GM21576 (cell line): ENCODE data around the gene NXT1.
"Not testable (repeated sequence)": the region's sequence is repeated elsewhere in the genome, so short reads cannot be mapped to it uniquely, and the experiment has no call there.

Experiments used
- ATAC-seq: cut with Tn5 transposase; IDR thresholded peaks from one replicate; pipeline ENCODE4 v1.9.1; 2021; ENCODE audit warnings: mild to moderate bottlenecking, moderate library complexity; ENCODE audit not compliant: unreplicated experiment

NXT1 gene

DNA sequence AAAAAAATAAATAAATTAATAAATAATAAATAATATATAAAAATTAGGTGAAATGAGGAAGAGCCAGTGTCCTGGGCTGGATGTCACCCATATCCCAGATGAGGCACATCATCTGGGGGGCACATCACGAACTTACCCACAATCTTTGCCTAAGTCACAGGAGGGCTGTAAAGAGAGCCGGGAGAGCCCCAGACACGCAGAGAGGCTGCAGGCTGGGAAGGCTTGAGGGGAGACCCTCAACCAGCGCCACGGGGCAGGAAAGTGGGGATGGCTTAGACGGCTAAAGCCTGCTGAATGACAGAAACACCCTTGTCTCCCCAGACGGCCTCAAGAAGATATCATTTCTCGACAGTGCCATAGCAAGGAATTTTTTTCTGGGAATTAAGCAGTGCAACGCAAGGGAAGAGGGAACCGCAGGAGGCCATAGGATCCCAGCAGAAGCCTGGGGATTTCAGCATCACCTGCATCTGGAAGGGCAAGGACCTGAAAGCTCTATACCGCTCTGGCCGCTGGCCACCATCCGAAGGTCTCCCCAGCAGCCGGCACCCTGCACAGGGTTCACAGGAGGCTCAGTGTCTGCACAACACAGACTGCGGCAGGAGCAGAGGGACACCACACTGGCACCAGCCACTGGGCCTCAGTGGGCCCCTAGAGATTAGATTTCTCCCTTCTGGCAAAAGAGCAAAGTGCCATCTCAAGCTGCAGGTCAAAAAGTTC, 22.8 kb upstream of the NXT1 start:
- ATAC-seq, result no peak

DNA sequence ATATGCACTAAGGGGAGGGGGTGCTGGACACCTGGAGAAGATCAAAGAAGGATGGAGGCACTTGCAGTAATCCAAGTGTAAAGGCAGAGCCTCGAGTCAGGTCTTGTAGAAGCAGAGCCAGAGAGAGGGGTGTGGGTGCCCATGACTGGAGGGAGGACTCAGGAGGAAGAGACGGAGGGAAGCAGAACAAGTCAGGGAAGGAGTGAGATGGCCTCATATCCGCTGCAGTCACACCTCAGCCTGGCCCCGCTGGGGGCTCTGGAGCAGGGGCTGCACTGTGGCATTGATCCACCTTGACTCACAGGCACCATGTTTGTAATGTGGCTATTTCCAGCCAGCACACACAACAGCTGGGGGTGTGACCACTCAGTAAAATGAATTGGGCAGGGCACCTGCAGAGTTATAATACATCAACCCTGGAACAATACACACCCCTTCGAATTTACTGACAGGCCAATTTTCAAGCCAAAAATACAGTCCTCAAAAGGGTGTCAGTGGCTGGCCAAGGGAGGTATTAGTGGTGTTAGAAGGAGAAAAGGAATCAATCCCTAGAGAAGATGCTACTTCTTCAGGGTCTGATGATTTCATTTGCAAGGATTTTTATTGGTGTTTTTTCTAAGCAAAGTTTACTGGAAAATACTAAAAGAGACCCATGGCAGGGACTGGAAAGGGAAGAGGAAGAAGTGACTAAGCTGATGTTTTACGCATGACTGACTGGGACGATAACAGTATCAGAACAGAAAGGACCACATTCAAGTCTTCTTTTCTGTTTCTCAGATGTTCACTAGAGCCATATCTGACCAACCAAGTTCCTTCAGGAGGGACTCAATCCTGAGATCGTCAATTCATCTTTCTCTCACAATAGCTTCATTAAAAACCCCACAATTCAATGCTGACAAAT, 18.9 kb upstream of the NXT1 start:
- no peak for ATAC-seq

DNA sequence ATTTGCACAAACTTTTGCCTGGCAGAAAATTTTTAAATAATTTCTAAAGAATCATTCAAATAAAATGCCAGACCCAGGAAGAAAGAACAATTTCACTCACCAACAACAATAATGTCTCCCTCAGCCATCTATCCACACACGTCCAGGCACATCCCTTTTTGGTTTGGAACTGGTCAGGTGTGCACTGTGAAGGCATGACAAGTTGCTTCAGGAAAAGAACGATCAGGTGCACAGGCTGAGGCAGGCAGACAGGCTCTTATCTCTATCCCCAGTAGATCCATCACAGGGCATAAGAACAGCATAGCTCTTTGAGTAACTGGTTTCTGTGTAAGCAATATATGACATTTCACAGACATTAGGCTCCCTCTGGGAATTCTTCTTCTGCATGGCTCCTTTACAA, 18.1 kb upstream of the NXT1 start:
- no peak for ATAC-seq

DNA sequence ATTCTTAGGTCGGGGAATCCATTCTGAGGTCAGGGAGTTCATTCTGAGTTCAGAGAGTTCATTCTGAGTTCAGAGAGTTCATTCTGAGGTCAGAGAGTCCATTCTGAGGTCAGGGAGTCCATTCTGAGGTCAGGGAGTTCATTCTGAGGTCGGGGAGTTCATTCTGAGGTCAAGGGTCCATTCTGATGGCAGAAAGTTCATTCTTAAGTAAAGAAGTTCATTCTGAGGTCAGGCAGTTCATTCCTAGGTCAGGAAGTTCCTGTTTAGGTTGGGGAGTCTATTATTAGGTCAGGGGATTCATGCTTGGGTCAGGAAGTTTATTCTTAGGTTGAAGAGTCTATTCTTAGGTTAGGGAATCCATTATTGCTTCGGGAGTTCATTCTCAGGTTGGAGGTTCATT, 16.5 kb upstream of the NXT1 start:
- ATAC-seq, result no peak

DNA sequence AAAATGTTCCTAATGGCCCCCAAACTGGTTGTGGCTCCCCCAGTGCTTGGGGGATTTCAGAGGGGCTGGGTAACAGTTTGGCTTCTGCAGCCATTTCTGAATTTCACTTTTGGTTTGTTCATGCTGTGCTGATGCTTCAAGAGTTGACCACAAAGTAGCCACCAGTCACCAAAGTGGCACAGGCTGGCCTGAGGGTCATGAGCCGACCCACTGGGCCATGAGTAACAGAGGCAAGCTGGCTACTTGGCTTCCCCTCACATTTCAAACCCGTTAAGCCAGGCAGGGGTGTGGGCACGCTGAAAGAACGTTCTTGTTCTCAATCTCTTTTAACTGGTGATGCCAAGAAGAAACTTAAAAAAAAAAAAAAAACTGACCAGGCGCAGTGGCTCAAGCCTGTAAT, 15.1 kb upstream of the NXT1 start:
- ATAC-seq, result no peak

DNA sequence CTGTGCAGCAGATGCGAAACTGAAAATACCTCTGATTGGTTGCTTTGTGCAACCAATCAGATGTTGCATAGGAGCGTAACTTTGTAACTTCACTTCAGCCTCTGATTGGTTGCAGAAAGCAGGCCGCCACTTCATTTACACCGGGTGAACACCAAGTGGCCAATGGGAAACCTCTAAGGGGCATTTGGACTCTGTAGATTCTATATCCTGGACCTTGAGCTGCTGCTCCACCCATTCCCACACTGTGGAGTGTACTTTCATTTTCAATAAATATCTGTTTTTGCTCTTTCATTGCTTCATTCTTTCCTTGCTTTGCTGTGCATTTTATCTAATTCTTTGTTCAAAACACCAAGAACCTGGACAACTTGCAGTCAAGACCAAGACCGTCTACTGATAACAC, 14.1 kb upstream of the NXT1 start:
- ATAC-seq, result no peak

DNA sequence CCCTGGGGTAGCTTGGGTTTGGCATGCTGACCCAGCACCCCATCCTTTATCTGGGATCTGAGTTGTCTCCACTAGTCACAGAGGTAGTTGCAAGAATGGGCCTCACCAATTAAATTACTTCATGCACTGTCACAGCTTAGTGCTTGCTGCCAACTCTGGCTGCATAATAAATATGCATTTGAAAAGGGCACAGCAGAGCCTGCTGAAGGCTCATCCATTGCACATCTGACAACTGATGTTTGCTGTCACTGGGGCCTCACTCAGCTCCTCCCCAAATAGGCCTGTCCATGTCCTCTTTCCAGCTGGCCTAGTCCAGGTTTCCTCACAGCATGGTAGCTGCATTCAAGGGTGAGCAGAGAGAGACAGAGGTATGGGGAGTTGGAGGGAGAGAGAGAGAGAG, 13.3 kb upstream of the NXT1 start:
- no peak for ATAC-seq

DNA sequence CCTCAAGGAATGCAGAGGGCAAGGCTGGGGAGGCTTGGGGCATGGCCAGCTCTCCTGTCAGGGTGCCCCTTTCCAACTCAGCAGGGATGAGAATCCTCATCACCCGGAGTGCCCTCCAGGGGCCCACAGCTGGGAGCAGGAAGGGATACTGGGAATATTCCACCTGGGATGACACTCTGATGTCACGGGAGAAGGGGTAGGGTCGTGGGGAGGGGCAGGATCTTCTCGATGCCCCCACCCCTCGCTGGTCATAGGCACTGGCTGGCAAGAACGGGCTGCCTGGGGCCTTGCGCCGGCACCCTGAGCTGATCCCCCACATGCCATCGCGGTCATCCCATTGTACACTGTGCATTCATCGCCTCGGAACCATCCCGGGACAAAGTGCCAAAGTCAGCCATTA, 10.6 kb upstream of the NXT1 start:
- no peak for ATAC-seq

DNA sequence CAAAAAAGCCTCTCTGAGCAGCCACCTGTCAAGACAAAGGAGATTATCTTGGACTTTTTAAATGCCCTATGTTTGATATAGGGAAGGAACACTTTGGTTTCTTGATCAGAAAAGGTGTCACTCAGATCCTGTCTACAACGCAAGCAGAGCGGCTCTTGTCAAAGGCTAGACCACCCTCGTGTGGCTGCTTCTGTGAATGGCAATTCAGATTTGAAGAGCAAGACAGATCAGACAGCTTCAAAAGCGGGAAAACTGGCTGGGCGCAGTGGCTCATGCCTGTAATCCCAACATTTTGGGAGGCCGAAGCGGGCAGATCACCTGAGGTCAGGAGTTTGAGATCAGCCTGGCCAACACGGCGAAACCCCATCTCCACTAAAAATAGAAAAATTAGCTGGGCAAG, 10.1 kb upstream of the NXT1 start:
- no peak for ATAC-seq

DNA sequence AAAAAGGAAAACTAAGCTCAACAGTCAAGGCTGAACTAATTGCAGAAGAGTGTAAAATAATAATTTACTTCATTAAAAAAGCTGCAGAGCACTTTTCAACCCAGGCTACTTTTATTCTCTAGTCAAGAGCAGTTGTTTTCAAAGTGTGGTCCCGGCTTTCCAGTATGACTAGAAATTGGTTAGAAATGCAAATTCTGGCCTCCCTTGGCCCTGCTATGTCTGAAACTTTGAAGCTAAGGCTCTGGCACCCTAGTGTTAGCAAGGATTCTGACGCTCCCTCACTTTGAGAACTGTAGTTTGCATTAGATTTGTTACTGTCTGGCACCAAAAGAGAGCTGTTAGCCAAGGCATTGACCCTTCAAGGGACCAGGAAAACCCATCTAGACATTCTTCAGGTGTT, 9.5 kb upstream of the NXT1 start:
- no peak for ATAC-seq

DNA sequence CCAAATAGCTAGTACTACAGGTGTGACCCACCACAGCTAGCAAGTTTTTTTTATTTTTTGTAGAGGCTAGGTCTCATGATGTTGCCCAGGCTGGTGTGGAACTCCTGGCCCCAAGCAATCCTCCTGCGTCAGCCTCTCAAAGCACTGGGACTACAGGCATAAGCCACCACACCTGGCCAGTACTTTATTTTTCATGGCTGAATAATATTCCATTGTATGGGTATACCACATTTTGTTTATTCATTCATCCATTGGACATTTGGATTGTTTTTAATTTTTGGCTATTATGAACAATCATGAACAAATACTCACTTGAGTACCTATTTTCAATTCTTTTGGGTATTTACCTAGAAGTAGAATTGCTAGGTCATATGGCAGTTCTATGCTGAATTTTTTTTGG, 7.0 kb upstream of the NXT1 start:
- ATAC-seq, result no peak

DNA sequence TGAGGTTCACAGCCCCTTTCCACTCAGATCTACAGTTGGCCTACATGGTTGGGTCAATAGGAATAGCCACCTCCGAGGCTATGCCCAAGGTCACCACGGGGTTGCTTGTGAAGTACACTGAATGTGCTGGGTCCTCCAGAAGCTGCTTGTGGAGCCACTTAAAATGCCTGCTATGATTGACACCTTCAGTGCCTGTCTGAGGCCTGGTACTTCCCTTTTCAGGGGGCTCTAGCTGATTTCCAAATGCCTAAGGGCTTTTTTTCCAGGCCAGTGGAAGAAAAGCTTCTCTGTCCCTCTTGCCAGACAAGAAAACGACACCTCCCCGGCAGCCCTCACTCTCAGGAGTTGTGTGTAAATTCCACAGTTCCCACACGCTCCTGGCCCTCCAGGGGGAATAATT, 6.3 kb upstream of the NXT1 start:
- ATAC-seq, result no peak

DNA sequence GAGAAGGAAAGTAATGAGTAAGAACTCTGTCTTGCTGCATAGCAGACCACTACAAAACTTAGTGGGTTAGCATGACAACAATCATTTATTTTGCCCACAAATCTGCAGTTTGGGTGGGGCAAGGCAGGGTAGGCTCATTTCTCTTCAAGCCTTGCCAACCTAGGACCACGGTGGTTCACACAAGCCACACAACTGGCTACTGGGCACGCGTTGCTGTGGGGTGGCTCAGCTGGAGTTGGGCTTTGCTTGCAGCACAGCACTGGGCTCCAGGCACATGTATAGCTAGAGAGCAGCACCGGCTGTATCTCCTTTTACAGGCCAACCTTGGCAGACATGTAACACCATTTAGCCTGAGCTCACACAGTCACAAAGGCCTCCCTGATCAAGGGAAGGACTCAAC, 4.6 kb upstream of the NXT1 start:
- no peak for ATAC-seq

DNA sequence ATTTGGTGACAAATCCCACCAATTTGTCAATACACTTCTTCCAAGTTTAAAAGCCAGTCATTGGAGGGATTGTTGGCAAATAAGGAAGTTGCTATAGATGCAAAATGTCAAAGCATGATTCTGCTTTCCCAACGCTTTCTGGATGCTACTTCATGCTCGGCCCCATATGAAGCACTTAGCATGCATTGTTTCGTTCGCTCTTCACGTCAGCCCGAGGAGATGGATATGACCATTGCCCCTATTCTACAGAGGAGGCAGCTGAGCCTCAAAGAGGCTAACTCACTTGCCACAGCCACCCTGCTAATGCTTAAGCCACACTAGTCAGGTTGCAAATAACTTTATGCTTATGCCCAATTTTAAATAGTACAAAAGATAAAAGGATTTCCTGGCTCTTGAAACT, 2.8 kb upstream of the NXT1 start:
- no peak for ATAC-seq

DNA sequence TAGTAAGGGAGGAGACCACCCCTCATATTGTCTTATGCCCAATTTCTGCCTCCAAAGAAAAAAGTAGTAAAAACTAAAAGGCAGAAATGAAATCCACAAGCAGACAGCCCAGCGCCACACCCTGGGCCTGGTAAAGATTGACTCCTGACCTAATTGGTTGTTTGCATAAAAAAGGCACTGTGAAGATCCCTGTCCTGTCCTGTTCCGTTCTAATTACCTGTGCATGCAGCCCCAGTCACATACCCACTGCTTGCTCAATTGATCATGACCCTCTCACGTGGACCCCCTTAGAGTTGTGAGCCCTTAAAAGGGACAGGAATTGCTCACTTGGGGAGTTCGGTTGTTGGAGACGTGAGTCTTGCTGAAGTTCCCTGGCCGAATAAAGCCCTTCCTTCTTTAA, 2.1 kb upstream of the NXT1 start:
- not testable (repeated sequence) for ATAC-seq

DNA sequence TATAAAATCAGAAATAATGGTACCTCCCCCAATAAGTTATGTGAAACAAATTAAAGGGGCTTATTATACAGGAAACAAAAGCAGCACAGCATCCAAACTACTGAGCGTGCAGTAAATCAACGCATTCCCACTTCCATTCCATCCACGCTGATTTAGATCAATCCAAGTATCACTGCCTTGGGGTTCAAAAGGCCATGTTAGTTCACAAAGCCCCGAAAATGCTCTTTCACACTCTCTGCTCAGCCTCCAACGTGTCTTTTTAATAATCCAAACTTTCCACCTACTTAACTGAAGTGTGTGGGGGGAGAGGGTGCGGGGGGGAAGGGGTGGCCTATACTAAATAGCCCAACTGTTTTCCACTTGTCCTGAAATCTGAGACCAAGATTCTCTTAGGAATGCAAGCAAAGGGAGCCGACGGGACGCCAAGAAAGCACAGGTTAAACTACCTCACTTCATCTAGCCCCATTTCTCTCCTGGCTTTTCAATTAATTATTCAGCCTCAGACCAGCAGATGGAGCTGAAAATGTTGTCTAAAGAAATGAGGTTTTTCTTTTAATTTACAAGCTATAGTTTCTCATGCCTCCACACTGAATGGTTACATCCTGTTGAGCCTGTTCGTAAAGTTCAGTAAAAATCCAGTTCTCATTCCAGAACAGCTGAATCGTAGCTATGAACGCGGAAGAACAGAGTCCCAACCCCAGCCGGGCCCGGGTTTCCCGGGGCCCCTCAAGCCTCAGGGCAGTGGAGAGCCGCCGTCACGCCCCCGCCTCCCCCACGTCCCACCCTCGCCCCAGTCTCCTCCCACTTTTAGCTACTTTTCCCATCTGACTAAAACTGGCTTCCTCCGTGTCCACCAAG, 1.0 kb upstream of the NXT1 start:
- ATAC-seq, result peak; percentile 32

DNA sequence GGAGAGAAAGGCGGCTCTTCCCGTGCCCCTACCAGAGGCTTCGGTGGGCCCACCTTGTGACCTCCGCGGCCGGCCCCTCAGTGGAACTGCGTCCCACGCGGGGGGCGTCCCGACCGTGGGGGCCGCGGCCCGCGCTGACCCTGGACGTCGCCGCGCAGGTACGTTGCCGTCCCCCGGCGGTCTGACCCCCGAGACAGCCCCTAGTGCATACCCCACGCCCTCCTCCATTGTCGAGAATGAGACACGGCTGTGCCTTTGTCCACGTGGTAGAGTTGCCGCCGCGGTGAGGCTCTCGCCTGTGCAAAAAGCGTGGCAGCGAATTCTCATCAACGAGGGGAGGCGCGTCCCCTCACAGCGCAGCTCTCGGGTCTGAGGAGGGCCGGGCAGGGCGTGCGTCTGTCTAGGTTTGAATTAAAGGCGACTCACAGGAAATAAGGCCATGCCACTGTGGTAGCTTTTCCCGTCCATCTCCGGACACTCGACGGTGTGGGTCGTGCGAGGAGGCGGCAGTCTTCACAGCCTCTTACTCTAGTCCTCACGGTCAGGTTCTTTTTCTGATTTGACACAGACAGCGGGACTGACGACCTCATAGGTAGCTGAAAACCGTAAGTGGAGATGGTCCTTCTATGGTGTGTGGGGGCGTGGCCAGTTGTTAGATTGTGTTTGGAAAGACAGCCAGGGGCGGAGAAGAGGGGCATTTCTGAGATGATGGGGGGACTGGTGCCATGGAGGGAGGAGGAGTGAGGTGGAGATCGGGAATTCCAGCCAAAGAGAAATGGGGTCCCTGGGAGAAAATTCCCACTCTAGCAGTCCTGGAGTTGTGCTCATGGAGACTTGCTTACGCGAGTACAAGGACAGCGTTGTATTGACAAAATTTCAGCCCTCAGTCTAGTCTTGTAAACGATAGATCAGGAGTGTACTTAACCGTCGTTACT, 580 bp downstream of the NXT1 start:
- peak; percentile 34 for ATAC-seq

DNA sequence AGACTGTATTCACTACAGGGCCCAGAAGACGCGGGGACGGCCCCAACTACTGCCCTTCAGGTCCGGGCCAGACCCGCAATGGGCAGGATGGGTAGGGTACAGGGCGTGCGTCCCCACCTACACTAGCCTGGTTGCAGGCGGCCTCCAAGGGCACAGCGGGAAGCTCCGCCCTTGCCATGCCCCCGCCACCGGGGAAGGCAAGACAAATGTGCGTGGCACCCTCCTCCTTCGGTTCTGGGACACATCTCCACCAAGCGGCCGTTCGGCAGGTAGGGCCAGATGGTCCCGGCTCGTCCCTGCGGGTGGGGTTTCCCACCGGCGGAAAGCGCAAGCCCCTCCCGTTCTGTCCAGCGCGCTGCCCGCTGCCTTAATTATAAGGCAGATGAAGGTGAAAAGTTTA, 5.6 kb downstream of the NXT1 start:
- no peak for ATAC-seq

DNA sequence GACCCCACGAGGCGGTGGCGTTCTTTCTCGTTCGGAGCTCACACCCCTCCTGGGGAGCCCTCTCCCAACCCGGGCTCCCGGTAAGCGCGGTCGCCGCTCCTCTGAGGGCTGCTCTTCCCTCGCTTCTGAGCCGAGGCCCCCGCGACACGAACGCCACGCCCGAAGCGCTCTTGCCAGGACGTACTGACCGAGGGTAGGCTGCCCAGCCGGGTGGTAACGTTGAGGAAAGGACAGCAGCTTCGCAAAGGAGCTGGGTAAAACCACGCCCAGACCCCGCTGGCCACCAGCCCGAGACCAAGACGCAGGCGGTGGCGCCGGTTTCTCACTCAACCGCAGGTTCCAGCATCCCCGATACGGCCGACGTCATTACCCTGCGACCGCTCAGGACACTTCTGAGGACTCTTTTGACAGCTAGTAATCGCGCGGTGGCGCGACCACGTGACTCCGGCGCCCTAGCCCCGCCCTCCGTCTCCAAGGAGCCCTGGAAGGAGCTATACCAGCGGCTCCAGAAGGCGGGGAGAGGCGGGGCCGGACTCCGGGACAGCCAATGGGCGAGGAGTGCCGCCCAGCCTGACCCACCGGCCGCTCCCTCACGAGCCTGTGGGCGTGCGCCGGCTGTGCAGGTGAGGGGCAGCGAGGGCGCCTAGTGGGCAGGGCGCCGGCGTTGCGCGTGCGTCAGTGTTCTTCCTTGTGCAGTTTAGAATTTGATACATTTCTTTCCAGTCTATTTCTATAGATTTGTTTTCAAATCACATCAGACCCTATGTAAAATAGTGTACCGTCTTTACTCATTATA, 7.4 kb downstream of the NXT1 start:
- ATAC-seq, result peak; percentile 72

DNA sequence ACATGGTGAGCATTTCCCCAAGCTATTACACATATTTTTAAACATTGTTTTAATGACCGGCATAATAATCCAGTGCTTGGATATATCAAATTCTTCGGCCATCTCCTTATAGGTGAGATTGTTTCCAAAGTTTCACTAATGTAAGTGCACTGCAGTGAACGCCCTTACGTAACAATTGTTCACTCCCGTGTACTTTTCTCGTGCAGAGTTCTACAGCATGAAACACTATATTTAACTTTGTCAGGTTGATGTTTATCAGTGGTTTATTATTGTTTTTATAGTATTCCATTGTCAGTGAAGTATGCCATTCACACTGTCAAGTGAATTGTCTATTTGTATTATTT, 7.9 kb downstream of the NXT1 start:
- ATAC-seq, result no peak
